Measurements from ENCODE around the gene NOL3.
A peak's percentile ranks its signal among the peaks of the same experiment; 100 is the strongest.

NOL3 gene

GRCh38 chr16:67165121-67166078 lies 4.9 kb upstream of the NOL3 start:
- Histone ChIP-seq H3K4me3 (IDR thresholded peaks at IDR 0.05; ENCODE audit: insufficient read depth, low read depth, low read length) (no peak overlapping the region), H3K4me2 (peak overlapping the region; percentile 44), H3K27me3 (ENCODE audit: insufficient read depth, low read depth) (no peaks in the 10 kb centered on the region), H3K36me3 (ENCODE audit: insufficient read depth) (no peaks in the 10 kb centered on the region), H3K9ac (no peak overlapping the region), H2AFZ (ENCODE audit: low read depth) (no peak overlapping the region), H3K27ac (no peak overlapping the region), H4K20me1 (ENCODE audit: insufficient read depth) (no peaks in the 10 kb centered on the region), H3K4me1 (ENCODE audit: low read depth, poor library complexity, severe bottlenecking) (peaks cover 58% of the 10 kb centered on the region), H3K79me2 (ENCODE audit: insufficient read depth, low read depth) (no peaks in the 10 kb centered on the region)
- TF ChIP-seq CTCF (conservative IDR thresholded peaks at IDR 0.05; ENCODE audit: low read depth, low read length): no peak

GRCh38 chr16:67166110-67166547 lies 4.2 kb upstream of the NOL3 start:
- H4K20me1 ChIP-seq (ENCODE audit: insufficient read depth): no peaks in the 10 kb centered on the region
- H3K79me2 ChIP-seq (ENCODE audit: insufficient read depth, low read depth): no peaks in the 10 kb centered on the region
- H3K4me1 ChIP-seq (ENCODE audit: low read depth, poor library complexity, severe bottlenecking): peaks cover 62% of the 10 kb centered on the region
- TF ChIP-seq CTCF (conservative IDR thresholded peaks at IDR 0.05; ENCODE audit: low read depth, low read length): no peak
- H3K27ac ChIP-seq: no peak overlapping the region
- no peak overlapping the region for H2AFZ ChIP-seq (ENCODE audit: low read depth)
- no peak overlapping the region for H3K4me2 ChIP-seq
- H3K4me3 ChIP-seq (IDR thresholded peaks at IDR 0.05; ENCODE audit: insufficient read depth, low read depth, low read length): no peak overlapping the region
- H3K9ac ChIP-seq: no peak overlapping the region
- no peaks in the 10 kb centered on the region for H3K27me3 ChIP-seq (ENCODE audit: insufficient read depth, low read depth)
- no peaks in the 10 kb centered on the region for H3K36me3 ChIP-seq (ENCODE audit: insufficient read depth)

GRCh38 chr16:67166598-67167168 lies 3.7 kb upstream of the NOL3 start:
- Histone ChIP-seq H3K79me2 (ENCODE audit: insufficient read depth, low read depth) (no peaks in the 10 kb centered on the region), H3K36me3 (ENCODE audit: insufficient read depth) (no peaks in the 10 kb centered on the region), H3K27me3 (ENCODE audit: insufficient read depth, low read depth) (no peaks in the 10 kb centered on the region), H3K27ac (no peak overlapping the region), H3K4me1 (ENCODE audit: low read depth, poor library complexity, severe bottlenecking) (peaks cover 62% of the 10 kb centered on the region), H3K9ac (no peak overlapping the region), H2AFZ (ENCODE audit: low read depth) (no peak overlapping the region), H3K4me2 (no peak overlapping the region; the same call in 1 of the 2 replicates), H3K4me3 (IDR thresholded peaks at IDR 0.05; ENCODE audit: insufficient read depth, low read depth, low read length) (no peak overlapping the region), H4K20me1 (ENCODE audit: insufficient read depth) (no peaks in the 10 kb centered on the region)
- no peak for TF ChIP-seq CTCF (conservative IDR thresholded peaks at IDR 0.05; ENCODE audit: low read depth, low read length)

- no peak overlapping the region for H3K9ac ChIP-seq
- no peak overlapping the region for H3K4me3 ChIP-seq (IDR thresholded peaks at IDR 0.05; ENCODE audit: insufficient read depth, low read depth, low read length)
- H3K27ac ChIP-seq: no peak overlapping the region
- no peaks in the 10 kb centered on the region for H3K36me3 ChIP-seq (ENCODE audit: insufficient read depth)
- H3K27me3 ChIP-seq (ENCODE audit: insufficient read depth, low read depth): no peaks in the 10 kb centered on the region
- H3K79me2 ChIP-seq (ENCODE audit: insufficient read depth, low read depth): no peaks in the 10 kb centered on the region
- TF ChIP-seq CTCF (conservative IDR thresholded peaks at IDR 0.05; ENCODE audit: low read depth, low read length): no peak
- no peaks in the 10 kb centered on the region for H4K20me1 ChIP-seq (ENCODE audit: insufficient read depth)
- H2AFZ ChIP-seq (ENCODE audit: low read depth): no peak overlapping the region
- H3K4me2 ChIP-seq: no peak overlapping the region; the same call in 1 of the 2 replicates
- H3K4me1 ChIP-seq (ENCODE audit: low read depth, poor library complexity, severe bottlenecking): peaks cover 69% of the 10 kb centered on the region
Measured at GRCh38 chr16:67167588-67167987, 2.8 kb upstream of the NOL3 start.
